OCI-M2 (cell line): ENCODE data around the gene SPSB3.

Experiments
- DNase-seq: peaks from one replicate; lab custom pipeline; 2025; ENCODE audit not compliant: unreplicated experiment; lab: John Stamatoyannopoulos, UW

The SPSB3 gene

DNA sequence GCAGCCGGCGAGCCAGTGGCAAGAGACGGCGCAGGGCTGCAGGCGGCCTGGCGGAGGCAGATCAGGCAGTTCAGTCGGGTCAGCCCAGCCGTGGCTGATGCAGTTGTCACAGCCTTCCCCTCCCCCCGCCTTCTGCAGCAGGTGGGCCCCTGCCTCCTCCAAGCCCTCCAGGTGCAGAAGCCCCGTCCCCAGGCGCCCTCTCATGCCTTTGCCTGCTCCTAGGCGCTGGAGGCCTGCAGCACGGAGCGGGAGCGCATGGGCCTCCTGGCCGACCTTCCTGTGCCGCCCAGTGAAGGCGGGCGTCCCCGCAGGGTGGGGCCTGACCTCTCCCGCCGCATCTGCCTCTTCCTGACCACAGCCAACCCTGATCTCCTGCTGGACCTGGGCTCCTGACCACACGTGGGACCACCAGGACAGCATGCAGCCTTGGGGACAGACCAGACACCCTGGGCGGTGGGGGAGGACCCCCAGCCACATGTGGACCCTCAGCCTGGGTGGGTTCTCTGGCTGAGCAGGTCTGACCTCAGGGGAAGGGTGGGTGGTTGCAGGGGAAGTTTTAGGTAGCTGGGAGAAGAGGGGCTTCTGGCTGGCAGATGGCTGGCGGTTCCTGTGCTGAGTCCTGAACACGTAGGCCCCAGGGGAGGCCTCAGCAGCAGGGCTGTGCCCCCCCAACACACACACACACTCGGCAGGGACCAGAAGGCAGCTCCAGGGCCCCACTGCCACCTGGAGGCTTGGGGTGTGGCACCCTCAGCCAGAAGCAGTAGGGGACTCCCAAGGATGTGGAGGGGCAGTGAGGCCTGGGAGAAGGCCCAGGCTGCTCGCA lies 6.3 kb downstream of the SPSB3 start:
- DNase-seq = no peak

DNA sequence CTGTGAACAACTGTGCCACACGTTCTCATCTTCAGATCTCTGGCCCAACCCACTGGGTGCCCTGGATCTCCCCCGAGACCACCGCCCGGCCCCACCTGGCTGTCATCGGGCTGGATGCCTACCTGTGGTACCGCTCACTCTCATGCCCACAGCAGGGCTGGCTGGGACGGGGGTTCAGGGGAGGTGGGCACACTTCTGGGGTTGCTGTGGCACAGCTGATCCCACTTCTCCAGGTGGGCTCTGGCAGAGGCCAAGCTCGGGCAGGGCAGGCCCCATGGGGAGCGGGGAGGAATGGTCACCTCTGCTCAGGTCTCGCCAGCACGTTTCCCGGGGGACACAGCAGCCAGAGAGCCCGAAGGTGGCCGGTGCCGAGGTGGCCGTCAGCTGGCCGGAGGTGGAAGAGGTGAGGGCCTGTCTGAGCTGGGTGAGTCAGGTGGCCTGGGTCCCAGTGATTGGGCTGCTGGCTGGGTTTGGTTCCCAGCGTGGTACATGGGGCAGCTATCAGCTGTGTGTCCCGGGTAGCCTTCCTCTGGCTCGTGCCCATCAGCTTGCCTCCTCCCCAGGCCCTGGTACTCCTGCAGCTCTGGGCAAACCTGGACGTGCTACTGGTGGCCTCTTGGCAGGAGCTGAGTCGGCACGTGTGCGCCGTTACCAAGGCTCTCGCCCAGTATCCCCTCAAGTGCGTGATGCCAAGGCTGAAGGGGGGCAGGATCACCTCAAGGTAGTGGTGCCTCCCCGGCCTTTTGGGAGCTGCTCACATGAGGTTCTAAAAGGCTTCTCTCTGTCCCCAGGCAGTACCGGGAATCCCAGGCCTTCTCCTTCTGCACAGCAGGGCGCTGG lies 7.1 kb downstream of the SPSB3 start:
- no peak for DNase-seq

DNA sequence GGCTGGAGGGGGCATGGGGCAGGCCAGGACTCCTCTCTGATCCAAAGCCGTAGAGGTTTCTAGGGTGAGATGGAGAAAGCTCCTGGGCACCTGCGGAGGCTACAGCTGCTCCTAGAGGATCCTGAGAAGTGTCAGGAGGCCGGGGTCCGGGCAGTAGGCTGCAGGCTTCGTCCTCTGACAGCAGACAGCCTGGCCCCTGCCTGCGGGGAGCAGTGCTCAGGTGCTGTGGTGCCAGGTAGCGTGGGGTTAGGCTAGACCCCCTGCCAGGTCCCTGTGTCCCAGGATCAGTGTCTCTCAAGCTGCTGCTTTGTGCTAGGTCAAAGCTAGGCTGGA lies 8.0 kb downstream of the SPSB3 start:
- no peak for DNase-seq

DNA sequence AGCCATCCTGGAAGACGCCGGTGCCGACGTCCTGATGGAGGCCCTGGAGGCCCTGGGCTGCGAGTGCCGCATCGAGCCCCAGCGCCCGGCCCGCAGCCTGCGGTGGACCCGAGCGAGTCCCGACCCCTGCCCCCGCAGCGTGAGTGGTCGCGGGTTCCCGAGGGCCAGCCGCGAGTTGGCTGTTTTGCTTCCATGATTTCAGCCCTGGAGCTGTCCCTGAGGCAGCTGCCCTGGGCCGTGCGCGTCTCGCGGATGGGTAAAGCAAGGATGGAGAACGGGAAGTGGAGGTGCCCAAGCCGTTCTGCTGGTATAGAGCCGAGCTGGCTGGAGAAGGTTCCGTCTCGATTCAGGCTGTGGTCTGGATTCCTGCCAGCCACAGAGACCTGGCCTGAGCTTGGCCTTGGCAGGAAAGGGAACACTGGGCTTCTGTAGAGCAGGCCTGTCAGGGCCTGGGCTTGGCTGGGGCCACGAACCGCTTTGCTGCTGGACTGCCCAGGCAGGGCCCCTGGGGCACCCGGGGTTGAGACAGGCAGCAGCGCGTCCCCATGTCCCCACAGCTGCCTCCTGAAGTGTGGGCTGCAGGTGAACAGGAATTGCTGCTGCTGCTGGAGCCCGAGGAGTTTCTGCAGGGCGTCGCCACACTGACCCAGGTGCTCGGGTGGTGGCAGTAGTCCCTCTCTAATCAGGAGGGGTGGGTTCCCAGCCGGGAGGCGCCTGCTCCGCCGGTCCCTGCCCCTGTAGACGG lies 8.5 kb downstream of the SPSB3 start:
- DNase-seq = no peak

DNA sequence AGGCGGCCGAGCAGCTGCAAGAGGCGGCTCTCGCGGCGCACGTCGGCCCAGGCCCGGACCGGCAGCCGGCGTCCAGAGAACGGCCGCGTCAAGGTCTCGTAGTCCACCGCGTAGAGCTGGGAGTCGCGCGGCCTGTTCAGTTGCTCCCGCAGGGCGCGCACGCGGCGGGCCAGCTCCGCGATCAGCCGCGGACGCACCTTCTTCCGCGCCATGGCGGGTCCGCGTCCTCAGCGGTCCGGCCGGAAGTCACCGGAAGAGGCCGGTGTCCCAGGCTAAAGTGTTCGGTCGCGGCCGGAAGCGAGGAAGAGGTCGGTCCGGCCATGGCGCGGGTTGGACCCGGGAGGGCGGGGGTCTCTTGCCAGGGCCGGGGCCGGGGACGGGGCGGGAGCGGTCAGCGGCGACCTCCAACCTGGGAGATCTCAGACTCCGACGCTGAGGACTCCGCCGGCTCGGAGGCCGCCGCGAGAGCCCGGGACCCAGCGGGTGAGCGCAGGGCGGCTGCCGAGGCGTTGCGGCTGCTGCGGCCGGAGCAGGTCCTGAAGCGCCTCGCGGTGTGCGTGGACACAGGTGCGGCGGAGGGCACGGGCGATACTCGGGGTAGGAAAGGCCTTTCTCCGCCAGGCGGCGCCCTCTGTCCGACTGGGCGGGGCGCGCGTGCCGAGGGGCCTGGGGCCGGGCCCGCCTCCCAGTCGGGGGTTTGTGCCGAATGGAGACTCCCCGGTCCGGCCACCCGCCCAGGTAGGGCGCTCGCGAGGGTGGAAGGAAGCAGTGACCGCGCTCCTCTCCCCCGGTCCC lies 9.3 kb downstream of the SPSB3 start, which contains the start of gene MRPS34:
TSS of gene MRPS34 (minus strand) at position 227 of the 795 bp plus-strand sequence. CDS start at position 212, 15 bp downstream.
- no peak for DNase-seq

DNA sequence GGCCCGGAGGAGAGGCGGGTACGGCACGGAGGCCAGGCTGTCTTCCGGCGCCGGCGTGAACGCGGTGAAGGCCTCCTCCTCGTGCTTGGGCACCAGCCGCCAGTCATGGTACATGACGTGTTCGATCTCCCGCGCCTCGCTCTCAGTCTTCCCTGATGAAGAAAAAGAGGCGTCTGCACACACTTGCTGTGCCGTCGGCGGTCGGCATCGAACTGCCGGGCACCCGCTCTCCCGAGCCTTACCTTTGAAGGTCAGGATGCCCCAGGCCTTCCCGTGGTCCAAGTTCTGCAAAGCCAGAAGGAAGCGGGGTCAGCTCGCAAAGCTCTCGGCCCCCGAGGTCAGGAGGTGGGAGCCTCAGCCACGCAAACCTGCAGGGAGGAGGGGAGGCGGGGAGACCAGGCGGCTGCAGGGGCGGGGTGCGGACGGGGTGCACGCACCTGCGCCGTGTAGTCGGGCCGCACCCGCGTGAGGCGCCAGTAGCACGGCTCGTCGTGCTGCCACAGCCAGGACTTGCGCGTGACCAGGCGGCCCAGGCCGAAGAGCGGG lies 9.9 kb downstream of the SPSB3 start, which contains the start of gene EME2:
TSS of gene EME2 (plus strand) at position 449 of the 546 bp plus-strand sequence. CDS start 418 bp downstream, outside the sequence.
- no peak for DNase-seq

DNA sequence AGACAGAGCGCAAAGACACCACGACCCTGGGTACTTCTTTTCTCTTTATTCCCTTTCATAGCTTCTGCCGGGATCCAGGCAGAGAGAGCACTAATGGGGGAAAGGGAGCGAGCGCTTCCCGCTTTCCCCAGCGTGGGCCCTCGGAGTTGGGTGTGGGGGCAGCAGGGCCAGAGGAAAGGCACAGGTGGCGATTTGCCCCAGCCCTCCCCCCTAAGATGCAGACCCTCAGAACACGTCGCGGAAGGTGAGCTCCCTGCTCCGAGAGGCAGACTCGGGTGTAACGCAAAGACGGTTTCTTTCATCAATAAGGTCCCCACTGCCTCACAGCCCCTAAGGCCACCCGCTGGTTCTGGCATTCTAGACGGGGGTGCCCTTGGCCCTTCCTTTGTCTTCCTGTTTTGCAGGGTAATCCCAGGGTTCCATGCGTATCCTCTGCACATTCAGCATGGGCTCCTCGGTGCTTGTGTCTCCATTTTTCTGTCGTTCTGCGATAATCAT lies 10.5 kb downstream of the SPSB3 start:
- no peak for DNase-seq

DNA sequence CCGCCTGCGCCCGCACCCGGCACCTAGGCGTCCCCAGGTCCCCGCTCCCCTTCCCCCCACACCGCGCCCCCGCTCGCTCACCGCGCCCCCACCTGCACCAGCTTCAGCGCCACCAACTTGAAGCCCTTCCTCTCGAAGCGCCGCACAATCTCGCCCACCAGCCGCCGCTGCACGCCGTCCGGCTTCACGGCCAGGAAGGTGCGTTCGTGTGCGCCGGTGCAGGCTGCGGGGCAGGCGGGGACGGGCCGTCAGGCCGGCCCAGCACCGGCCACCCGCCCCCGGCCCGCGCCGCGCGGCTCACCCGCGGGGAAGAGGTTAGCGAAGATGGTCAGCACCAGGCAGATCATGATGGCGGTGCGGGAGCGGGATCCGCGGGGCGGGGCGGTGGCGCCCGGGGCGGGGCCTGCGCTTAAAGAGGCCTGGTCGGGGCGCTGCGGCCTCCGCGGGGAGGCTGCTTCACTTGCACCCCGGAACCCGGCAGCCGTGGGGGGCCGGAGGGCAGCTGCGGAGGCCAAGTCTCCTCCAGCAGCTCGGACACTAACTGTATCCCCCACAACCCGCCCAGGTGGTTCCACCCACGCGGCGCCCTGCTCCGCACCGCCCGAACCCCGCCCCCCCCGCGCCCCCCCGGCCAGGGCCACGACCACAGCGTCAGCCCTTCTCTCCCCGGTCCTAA lies 11.0 kb downstream of the SPSB3 start, which contains the start of gene NME3:
TSS of gene NME3 (minus strand) at position 356 of the 676 bp plus-strand sequence. CDS start at position 347, 9 bp downstream.
- no peak for DNase-seq

DNA sequence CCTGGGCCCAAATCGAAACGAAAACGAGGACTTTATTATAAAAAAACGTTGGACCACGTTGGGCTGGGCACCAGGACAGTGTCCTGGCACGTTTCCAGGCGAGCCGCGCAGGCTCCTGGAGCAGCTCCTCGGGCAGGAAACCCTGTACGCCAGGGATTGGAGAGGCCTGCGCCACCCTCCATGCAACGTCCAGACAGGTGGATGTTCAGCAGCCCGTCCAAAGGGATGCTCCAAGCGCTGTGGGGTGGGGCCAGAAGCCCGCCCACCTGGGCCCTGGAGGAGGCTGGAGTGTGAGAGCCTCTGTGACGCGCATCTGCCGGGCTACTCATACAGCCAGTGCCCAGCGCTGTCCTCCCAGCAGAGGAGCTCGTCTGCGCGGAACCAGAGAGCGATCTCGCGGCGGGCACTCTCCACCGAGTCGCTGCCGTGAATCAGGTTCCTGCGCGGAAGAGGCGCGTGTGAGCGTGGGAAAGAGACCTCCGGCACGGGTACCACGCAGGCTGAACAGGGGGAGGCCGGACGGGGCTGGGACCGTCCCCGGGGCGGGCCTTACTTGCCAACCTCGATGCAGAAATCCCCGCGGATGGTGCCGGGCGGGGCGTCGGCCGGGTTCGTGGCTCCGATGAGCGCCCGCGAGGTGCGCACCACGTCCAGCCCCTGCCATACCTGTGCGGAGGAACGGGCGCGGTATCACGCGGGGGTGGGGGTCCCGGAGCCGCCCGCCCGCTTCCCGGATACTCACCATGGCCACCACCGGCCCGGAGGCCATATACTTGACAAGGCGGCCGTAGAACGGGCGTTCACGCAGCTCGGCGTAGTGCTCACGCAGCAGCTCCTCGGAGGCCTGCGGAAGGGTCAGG lies 11.8 kb downstream of the SPSB3 start:
- DNase-seq = no peak

DNA sequence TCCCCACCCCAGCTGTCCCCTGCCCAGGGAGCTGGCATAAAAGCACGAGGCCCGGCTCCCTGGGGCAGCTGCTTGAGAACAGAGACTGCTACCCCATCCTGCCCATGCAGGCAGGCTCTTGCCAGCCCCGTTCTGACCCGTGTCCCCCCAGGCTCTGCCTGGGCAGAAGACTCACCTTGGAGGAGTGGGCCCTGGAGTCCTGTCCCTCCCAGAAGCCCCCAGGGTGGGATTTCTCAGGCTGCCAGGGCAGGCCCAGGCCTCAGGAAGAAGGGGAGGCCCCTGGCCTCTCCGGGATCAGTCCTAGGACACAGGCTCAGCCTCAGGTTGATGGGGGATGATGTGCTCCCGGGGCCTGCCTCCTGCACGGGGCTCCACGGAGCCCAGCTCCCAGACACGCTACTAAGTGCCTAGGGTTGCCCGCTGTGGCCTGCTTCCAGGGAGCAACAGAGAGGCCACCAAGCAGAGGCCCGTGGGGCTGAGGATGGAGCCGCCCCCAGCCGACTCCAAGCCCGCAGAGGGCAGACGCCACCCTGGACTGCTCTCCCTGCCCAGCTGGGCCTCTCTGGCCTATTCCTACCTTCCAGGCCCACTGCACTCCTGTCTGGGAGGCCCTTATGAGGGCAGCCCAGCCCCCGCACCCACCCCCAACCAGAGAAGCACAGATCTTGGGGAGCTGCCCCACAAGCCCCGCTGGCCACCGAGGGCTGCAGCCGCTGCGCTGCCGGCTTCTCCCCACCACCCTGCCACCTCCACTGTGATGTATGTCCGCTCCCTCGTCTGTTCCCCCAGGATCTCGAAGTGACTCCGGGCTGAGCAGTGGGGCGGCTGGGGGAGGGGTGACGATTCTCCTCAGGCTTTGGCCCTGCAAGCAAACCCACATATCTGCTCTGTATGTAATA lies 12.7 kb downstream of the SPSB3 start:
- no peak for DNase-seq

DNA sequence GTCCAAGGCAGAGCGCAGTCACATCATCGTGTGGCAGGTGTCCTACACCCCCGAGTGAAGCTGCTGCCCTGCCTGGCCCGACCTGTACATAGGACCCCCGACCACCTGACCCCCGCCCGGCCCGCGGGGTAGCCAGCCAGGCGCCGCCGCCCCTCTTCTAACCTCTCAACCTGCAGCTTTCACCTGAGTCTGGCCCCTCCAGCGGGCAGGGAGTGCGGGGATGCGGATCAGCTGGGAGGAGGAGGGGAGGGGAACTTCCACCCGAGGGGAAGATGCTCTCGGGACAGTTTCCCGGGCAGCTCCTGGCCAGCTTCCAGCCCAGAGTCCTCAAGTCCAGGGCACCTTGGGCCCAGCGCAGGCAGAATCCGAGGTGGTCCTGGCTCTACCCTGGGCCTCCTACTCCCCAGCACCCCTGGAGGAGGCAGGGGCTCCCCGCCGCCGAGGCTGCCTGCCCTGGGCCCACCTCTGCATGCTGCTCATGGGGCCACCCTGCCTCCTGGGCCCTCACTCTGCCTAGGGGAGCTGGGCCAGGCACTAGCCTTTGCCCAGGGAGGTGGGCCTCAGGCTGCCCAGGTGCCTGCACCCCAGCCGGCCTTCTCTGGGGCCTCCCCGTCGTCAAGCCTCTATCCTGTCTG lies 13.5 kb downstream of the SPSB3 start:
- no peak for DNase-seq

DNA sequence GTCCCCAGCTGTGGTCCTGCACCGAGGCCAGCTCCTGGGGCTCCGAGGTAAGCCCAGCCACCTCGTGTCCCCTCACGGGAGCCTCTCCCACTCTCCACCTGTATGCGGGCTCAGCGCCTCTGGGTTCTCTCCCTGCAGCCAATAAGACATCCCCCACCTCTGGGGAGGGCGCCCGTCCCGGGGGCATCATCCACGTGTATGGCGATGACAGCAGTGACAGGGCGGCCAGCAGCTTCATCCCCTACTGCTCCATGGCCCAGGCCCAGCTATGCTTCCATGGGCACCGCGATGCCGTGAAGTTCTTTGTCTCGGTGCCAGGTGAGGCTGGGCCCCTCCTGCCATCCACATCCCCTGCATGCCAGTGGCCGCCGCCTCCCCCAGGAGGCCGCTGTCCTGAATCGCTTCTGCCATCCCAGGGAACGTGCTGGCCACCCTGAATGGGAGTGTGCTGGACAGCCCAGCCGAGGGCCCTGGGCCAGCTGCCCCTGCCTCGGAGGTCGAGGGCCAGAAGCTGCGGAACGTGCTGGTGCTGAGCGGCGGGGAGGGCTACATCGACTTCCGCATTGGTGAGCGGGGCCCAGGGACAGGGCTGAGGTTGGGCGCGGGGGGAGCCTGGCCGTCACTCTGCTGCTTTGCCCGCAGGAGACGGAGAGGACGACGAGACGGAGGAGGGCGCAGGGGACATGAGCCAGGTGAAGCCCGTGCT lies 14.2 kb downstream of the SPSB3 start:
- no peak for DNase-seq

DNA sequence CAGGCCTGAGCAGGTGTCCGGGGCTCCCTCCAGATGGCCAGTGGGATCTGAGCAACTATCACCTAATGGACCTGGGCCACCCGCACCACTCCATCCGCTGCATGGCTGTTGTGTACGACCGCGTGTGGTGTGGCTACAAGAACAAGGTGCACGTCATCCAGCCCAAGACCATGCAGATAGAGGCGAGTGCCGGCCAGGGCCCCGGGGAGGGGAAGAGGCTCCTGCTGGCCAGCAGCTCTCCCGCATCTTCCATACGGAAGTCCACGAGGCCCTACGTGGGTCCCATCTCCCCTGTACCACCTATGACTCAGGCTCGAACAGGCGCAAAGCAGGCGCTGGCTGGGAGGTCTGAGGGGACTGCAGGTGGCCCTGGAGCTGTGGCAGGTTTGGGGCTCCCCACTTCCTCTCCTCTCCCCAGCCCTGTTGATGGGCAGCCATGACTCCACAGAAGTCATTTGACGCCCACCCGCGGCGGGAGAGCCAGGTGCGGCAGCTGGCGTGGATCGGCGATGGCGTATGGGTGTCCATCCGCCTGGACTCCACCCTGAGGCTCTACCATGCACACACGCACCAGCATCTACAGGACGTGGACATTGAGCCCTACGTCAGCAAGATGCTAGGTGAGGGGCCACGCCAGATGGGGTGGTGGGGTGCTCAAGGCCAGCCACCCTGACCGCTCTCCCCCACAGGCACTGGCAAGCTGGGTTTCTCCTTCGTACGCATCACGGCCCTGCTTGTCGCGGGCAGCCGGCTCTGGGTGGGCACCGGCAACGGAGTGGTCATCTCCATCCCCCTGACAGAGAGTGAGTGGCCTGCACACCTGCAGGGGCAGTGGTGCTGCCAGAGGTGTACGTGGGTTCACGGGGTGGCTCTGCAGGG lies 15.0 kb downstream of the SPSB3 start:
- DNase-seq = no peak

DNA sequence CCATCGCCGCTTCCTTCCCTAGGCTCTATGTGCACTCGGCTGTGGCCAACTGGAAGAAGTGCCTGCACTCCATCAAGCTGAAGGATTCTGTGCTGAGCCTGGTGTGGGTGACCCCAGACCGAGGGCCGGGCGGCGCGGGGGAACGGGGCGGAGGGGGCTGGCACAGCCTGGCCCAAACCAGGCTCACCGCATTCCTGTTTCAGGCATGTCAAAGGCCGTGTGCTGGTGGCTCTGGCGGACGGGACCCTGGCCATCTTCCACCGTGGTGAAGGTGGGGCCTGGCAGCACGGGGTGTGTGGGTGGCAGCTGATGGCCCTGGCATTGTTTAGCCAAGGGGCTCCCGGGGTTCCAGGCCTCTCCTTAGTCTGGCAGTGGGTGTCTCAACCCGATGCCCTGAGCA lies 15.7 kb downstream of the SPSB3 start:
- DNase-seq = no peak

DNA sequence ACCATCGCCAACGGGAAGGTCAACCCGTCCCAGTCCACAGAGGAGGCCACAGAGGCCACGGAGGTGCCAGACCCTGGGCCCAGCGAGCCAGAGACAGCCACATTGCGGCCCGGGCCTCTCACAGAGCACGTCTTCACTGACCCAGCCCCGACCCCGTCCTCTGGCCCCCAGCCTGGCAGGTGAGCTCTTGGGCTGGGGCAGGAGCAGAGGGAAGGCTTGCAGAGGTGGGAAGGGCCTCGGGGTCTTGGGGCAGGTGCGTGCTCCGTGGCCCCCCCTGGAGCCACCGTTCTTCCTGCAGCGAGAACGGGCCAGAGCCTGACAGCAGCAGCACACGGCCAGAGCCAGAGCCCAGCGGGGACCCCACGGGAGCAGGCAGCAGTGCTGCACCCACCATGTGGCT lies 16.1 kb downstream of the SPSB3 start:
- DNase-seq = no peak
